ENCODE results near the gene IFT52. TPM values are rescaled to one million over a fixed set of nuclear protein-coding genes. Genes with fewer than 3 reads are reported as not detected.

IFT52 gene
- total RNA-seq, 2 donors from 2014 or later = 41.4 to 58.3 TPM

DNA sequence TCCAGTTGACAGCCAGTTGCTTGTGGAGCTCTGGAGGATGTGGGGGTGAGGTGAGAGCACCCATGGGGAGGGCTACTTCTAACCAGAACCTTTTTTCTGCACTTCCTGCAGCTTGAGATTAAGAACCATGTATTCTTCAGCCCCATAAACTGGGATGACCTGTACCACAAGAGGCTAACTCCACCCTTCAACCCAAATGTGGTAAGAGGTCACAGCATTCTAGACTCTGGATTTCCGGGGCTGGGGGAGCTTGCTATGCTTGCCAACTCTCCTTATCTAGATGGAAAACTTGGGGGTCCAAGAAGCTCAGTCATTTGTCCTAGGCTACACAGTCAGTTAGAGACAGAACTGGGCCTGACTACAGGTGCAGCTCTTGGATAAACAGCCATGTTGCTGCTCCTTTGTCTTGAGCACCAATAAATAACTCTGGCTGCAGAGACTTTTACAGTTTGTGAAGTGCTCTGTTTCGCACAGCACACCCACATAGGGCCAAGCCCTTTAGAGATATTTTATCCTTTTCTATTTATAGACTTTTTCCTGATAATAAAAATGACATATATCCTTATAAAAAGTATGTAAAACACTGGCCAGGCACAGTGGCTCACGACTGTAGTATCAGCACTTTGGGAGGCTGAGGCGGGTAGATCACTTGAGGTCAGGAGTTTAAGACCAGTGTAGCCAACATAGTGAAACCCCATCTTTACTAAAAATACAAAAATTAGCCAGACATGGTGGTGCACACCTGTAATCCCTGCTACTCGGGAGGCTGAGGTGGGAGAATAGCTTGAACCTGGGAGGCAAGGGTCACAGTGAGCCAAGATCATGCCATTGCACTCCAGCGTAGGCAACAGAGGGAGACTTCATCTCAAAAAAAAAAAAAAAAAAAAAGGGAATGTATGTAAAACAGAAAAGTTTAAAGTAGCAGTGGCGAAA lies 10.6 kb upstream of the IFT52 start:
- no peaks in the 10 kb centered on the region for H3K27me3 Mint-ChIP-seq (ENCODE audit: insufficient read depth)
- H3K36me3 Mint-ChIP-seq (ENCODE audit: low read depth) = no peaks in the 10 kb centered on the region
- H3K36me3 ChIP-seq (ENCODE audit: control insufficient read depth, insufficient read depth, low read length) = no peaks in the 10 kb centered on the region

DNA sequence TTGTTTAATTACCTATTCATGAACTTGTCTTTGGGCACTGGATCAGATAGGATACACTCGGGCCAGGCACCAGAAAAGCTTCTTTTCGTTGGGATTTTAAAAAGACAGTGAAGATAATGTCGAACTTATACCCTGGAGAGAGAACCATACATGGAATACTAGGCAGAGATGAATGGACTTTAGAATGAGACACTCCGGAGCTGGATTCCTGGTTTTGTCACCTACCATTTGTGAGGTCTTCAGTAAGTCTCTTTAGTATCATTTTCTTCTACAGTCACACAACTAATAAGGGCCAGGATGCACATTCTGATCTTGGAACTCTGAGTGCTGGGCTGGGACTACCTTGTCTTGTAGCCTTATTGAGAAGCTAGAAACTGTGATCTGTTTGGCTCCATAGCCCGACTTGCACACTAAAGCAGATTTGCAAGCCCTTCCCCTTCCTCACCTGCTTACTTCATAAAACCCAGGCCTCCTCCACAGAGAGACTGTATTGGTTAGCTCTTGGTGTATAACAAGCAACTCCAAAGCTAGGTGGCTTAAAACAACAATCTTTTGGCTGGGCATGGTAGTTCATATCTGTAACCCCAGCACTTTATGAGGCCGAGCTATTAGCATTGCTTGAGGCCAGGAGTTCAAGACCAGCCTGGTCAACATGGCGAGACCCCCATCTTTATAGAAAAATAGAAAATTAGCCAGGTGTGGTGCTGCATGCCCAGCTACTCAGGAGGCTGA lies 7.4 kb upstream of the IFT52 start:
- H3K4me1 ChIP-seq (ENCODE audit: control insufficient read depth, insufficient read depth, low read length) = no peaks in the 10 kb centered on the region
- 90% methylated on average over 5 to 7 of the region's 7 CpGs for WGBS, 2 experiments (ENCODE audit: insufficient coverage in 1 of 2, insufficient read length in 1 of 2)
- H3K27ac ChIP-seq (ENCODE audit: low read depth, low read length) = no peak overlapping the region
- Mint-ChIP-seq H3K27me3 (ENCODE audit: insufficient read depth) (no peaks in the 10 kb centered on the region), H3K4me3 (no peak overlapping the region), H3K9me3 (no peaks in the 10 kb centered on the region), H3K27ac (no peak overlapping the region), H3K36me3 (ENCODE audit: low read depth) (no peaks in the 10 kb centered on the region), H3K4me1 (peaks cover 8% of the 10 kb centered on the region)
- DNase-seq = no peak
- TF ChIP-seq, protein P1, sequence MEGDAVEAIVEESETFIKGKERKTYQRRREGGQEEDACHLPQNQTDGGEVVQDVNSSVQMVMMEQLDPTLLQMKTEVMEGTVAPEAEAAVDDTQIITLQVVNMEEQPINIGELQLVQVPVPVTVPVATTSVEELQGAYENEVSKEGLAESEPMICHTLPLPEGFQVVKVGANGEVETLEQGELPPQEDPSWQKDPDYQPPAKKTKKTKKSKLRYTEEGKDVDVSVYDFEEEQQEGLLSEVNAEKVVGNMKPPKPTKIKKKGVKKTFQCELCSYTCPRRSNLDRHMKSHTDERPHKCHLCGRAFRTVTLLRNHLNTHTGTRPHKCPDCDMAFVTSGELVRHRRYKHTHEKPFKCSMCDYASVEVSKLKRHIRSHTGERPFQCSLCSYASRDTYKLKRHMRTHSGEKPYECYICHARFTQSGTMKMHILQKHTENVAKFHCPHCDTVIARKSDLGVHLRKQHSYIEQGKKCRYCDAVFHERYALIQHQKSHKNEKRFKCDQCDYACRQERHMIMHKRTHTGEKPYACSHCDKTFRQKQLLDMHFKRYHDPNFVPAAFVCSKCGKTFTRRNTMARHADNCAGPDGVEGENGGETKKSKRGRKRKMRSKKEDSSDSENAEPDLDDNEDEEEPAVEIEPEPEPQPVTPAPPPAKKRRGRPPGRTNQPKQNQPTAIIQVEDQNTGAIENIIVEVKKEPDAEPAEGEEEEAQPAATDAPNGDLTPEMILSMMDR (conservative IDR thresholded peaks at IDR 0.05) = no peak
- H3K27me3 ChIP-seq (ENCODE audit: control insufficient read depth, insufficient read depth, low read length, poor library complexity, severe bottlenecking) = no peaks in the 10 kb centered on the region
- no peaks in the 10 kb centered on the region for H3K36me3 ChIP-seq (ENCODE audit: control insufficient read depth, insufficient read depth, low read length)
- H3K9ac ChIP-seq (ENCODE audit: extremely low read depth, low read length, poor library complexity, severe bottlenecking) = no peak overlapping the region
- H3K4me3 ChIP-seq (ENCODE audit: low read length) = no peak overlapping the region
- H3K9me3 ChIP-seq (ENCODE audit: control insufficient read depth, low read length) = no peaks in the 10 kb centered on the region

More for the DNA sequence above, 10.6 kb upstream of the IFT52 start:
- H3K27ac Mint-ChIP-seq = no peak overlapping the region
- Histone ChIP-seq H3K27me3 (ENCODE audit: control insufficient read depth, insufficient read depth, low read length, poor library complexity, severe bottlenecking) (no peaks in the 10 kb centered on the region), H3K9ac (ENCODE audit: extremely low read depth, low read length, poor library complexity, severe bottlenecking) (no peak overlapping the region), H3K9me3 (ENCODE audit: control insufficient read depth, low read length) (no peaks in the 10 kb centered on the region), H3K4me1 (ENCODE audit: control insufficient read depth, insufficient read depth, low read length) (no peaks in the 10 kb centered on the region), H3K27ac (ENCODE audit: low read depth, low read length) (no peak overlapping the region), H3K4me3 (ENCODE audit: low read length) (no peak overlapping the region)
- DNase-seq = no peak
- 77 to 91% methylated on average over 4 to 6 of the region's 7 CpGs for WGBS, 2 experiments (ENCODE audit: insufficient coverage in 1 of 2, insufficient read length in 1 of 2)
- peaks cover 8% of the 10 kb centered on the region for H3K4me1 Mint-ChIP-seq
- TF ChIP-seq, protein P1 (conservative IDR thresholded peaks at IDR 0.05) = no peak
- H3K4me3 Mint-ChIP-seq = no peak overlapping the region
- H3K9me3 Mint-ChIP-seq = no peaks in the 10 kb centered on the region

DNA sequence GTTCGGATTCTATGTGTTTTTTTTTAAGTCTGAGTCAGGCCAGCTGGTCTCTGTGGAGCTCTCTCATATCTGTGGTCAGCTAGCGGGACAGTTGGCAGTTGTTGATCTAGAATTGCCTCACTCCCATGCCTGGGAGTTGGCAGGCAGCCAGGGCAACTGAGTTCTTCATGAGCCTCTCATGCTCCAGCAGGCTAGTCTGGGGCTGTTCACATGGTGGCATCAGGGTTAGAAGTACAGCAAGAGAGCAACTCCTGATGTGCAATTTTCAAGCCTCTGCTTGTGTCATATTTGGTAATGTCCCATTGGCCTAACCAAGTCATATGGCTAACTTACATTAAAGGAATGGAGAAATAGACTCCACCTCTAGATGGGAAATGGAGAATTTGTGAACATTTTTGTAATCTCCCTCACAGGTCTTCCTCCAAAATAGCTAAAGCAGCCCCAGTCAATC lies 6.7 kb upstream of the IFT52 start:
- no peaks in the 10 kb centered on the region for H3K9me3 Mint-ChIP-seq
- no peaks in the 10 kb centered on the region for H3K27me3 ChIP-seq (ENCODE audit: control insufficient read depth, insufficient read depth, low read length, poor library complexity, severe bottlenecking)
- 89% methylated on average over 2 of the region's 2 CpGs; no CpG with 5 or more reads in 1 of the 2 experiments for WGBS, 2 experiments (ENCODE audit: insufficient coverage in 1 of 2, insufficient read length in 1 of 2)
- H3K36me3 ChIP-seq (ENCODE audit: control insufficient read depth, insufficient read depth, low read length) = no peaks in the 10 kb centered on the region
- no peak overlapping the region for H3K4me3 Mint-ChIP-seq
- H3K27ac Mint-ChIP-seq = no peak overlapping the region
- no peak overlapping the region for H3K27ac ChIP-seq (ENCODE audit: low read depth, low read length)
- H3K27me3 Mint-ChIP-seq (ENCODE audit: insufficient read depth) = no peaks in the 10 kb centered on the region
- peaks cover 8% of the 10 kb centered on the region for H3K4me1 Mint-ChIP-seq
- H3K9ac ChIP-seq (ENCODE audit: extremely low read depth, low read length, poor library complexity, severe bottlenecking) = no peak overlapping the region
- no peaks in the 10 kb centered on the region for H3K36me3 Mint-ChIP-seq (ENCODE audit: low read depth)
- H3K4me1 ChIP-seq (ENCODE audit: control insufficient read depth, insufficient read depth, low read length) = no peaks in the 10 kb centered on the region
- TF ChIP-seq, protein P1 (conservative IDR thresholded peaks at IDR 0.05) = no peak
- H3K4me3 ChIP-seq (ENCODE audit: low read length) = no peak overlapping the region
- DNase-seq = no peak
- H3K9me3 ChIP-seq (ENCODE audit: control insufficient read depth, low read length) = no peaks in the 10 kb centered on the region

Measured in endodermal cell (in vitro differentiated cells).